Heart left ventricle (tissue), 16 donors: ENCODE measurements around the gene MAP2K5. TPM values are rescaled to one million over a fixed set of nuclear protein-coding genes. Genes with fewer than 3 reads are reported as not detected.

Source experiments
- ATAC-seq, 4 donors: fragments of 200-7000 bp; cut with Tn5 transposase; one replicate each; pipeline ENCODE4 v1.9.1; 2020 to 2022; ENCODE audit warnings: moderate library complexity in 4 of 4, mild to moderate bottlenecking in 3 of 4, moderate number of reproducible peaks in 1 of 4
- DNase-seq, 5 donors: peaks; one replicate each; pipeline ENCODE4 v3.0.0-alpha.2; 2020
- H3K27ac ChIP-seq, 12 donors: fragments of 200-600 bp; sonication (generic) in 4 of 12; one replicate each; pipeline versions ENCODE4 v1.5.0 to v1.8.0; 2016 to 2022; ENCODE audit warnings: mild to moderate bottlenecking in 2 of 12
- H3K27me3 ChIP-seq, 9 donors: fragments of 200-600 bp; sonication (generic) in 2 of 9; one replicate each; pipeline versions ENCODE4 v1.5.1 to v1.8.0; 2016 to 2022; ENCODE audit warnings: mild to moderate bottlenecking in 3 of 9
- H3K36me3 ChIP-seq, 9 donors: fragments of 200-600 bp; sonication (generic) in 2 of 9; one replicate each; pipeline versions ENCODE4 v1.5.0 to v1.8.0; 2018 to 2022; ENCODE audit warnings: mild to moderate bottlenecking in 2 of 9
- H3K4me1 ChIP-seq, 12 donors: fragments of 200-600 bp; sonication (generic) in 4 of 12; one replicate each; pipeline versions ENCODE4 v1.5.0 to v1.8.0; 2016 to 2022; ENCODE audit warnings: mild to moderate bottlenecking in 3 of 12
- H3K4me3 ChIP-seq, 12 donors: fragments of 200-600 bp; sonication (generic) in 4 of 12; one replicate each; pipeline versions ENCODE4 v1.5.0 to v1.8.0; 2017 to 2022; ENCODE audit warnings: mild to moderate bottlenecking in 9 of 12, moderate library complexity in 4 of 12
- H3K9me3 ChIP-seq, 12 donors: fragments of 200-600 bp; sonication (generic) in 4 of 12; one replicate each; pipeline versions ENCODE4 v1.5.0 to v1.8.0; 2016 to 2022; ENCODE audit warnings: mild to moderate bottlenecking in 1 of 12
- CTCF ChIP-seq, 12 donors: fragments of 200-600 bp; sonication (generic) in 4 of 12; IDR thresholded peaks; one replicate each; pipeline versions ENCODE4 v1.5.0 to v1.8.0; 2018 to 2022; ENCODE audit warnings: antibody characterized with exemption in 12 of 12, mild to moderate bottlenecking in 5 of 12
- POLR2A ChIP-seq, 2 donors: fragments of 450-650 bp; IDR thresholded peaks; one replicate each; pipeline ENCODE4 v1.6.1; 2017; ENCODE audit warnings: antibody characterized with exemption in 2 of 2, mild to moderate bottlenecking in 2 of 2, moderate library complexity in 2 of 2
- WGBS, 4 donors: extraction: QIAGEN DNeasy Blood & Tissue Kit in 2 of 4; methylation state at CpG; one replicate each; pipeline versions ENCODE4 v1.1.5 to v1.1.7; 2013 to 2018; 5-methylcytosine and 5-hydroxymethylcytosine counted together
- intact Hi-C, 10 donors: fragments of 100-400 bp; cut with DNase I; formaldehyde crosslinking; loops; one replicate each; pipeline versions ENCODE4 v1.11.1 to v1.14.2; 2022
- polyA plus RNA-seq, 2 donors: library from polyadenylated mRNA; stranded (reverse); fragments of 200-250 nt; gene quantifications; one replicate each; pipeline ENCODE4 v1.2.3, GENCODE V29; 2013
- total RNA-seq, 9 donors: library from RNA; depleted of rRNA in 2 of 9; stranded (reverse); fragments of >200 nt in 2 of 9; fragmentation: NEBNext Ultra II Directional in 3 of 9; extraction: Animal tissue kit (Norgen Biotek cat#: 25700) in 3 of 9; gene quantifications; one replicate each; pipeline versions ENCODE4 v1.1.0 to v1.2.4, GENCODE V29; 2016 to 2023
- donor health status: ischemic (EF 13 %, LVEDD 7.1; RV severe dilation, severe dysfunction).
- donor health status: healthy with polysubstance abuse.
- donor health status: DM: no; HTN: yes; CAD: no.
- donor health status: DM: no; HTN: no; CAD: no.
- donor health status: ischemic (EF 25% LVEDD 6.9; RV normal size, moderate dysfunction).
- donor health status: ischemic (EF 25% LVEDD 5.7; RV mildly dilated, moderate dysfunction).
- donor health status: healthy.
- donor health status: DM: yes; HTN: yes; CAD: no.
- donor health status: ischemic (EF 35%, LVEDD 5.7; RV mildly dilated, moderate dysfunction).
- donor health status: nonischemic (EF 11% LVEDD 7.7; RV severe dilation, severe dysfunction).
- donor health status: DM: yes; HTN: yes; CAD: no.
- donor health status: PGD.
- donor health status: ischemic (EF 29% LVEDD 5.4; RV normal size, mild dysfunction).
- donor health status: nonischemic (EF 23%, LVEDD 6.1; RV moderate dilation, normal function).

Gene MAP2K5
- total and polyA plus RNA-seq, 11 donors = 8.1 to 32.0 (median 19.1) TPM

GRCh38 chr15:67506775-67507747 is 35.4 kb upstream of the MAP2K5 start:
- ATAC-seq = no peak

GRCh38 chr15:67508407-67508806 is 34.1 kb upstream of the MAP2K5 start:
- no peak for TF ChIP-seq POLR2A (IDR thresholded peaks at IDR 0.05)
- TF ChIP-seq CTCF (IDR thresholded peaks at IDR 0.05) = no peak
- DNase-seq = no peak
- intact Hi-C loops = no loop called here
- no peak for ATAC-seq
- peaks cover 0 to 6% (median 0%) of the 10 kb centered on the region in 12 donors for H3K4me1 ChIP-seq
- H3K36me3 ChIP-seq = peaks cover 0 to 44% (median 9%) of the 10 kb centered on the region in 9 donors
- WGBS, 4 donors = 89 to 98% (median 94%) methylated on average over 3 of the region's 3 CpGs
- H3K4me3 ChIP-seq = no peak overlapping the region
- H3K27me3 ChIP-seq = no peaks in the 10 kb centered on the region
- no peak overlapping the region for H3K27ac ChIP-seq
- H3K9me3 ChIP-seq = no peaks in the 10 kb centered on the region

More at GRCh38 chr15:67506775-67507747, 35.4 kb upstream of the MAP2K5 start:
- no peak overlapping the region for H3K27ac ChIP-seq
- no peaks in the 10 kb centered on the region for H3K9me3 ChIP-seq
- intact Hi-C loops = no loop called here
- H3K36me3 ChIP-seq = peaks cover 0 to 32% (median 2%) of the 10 kb centered on the region in 9 donors
- H3K27me3 ChIP-seq = no peaks in the 10 kb centered on the region
- WGBS, 4 donors = 92 to 95% (median 93%) methylated on average over 11 of the region's 11 CpGs
- no peak overlapping the region for H3K4me3 ChIP-seq
- TF ChIP-seq CTCF (IDR thresholded peaks at IDR 0.05) (no peak), POLR2A (IDR thresholded peaks at IDR 0.05) (no peak)
- no peak for DNase-seq
- peaks cover 0 to 6% (median 0%) of the 10 kb centered on the region in 12 donors for H3K4me1 ChIP-seq

- ATAC-seq (no peak), DNase-seq (no peak)
- Histone ChIP-seq H3K27me3 (no peaks in the 10 kb centered on the region), H3K9me3 (no peaks in the 10 kb centered on the region), H3K27ac (no peak overlapping the region), H3K36me3 (peaks cover 0 to 59% (median 20%) of the 10 kb centered on the region in 9 donors), H3K4me3 (no peak overlapping the region), H3K4me1 (peaks cover 0 to 6% (median 0%) of the 10 kb centered on the region in 12 donors)
- no peak for TF ChIP-seq CTCF (IDR thresholded peaks at IDR 0.05)
- TF ChIP-seq POLR2A (IDR thresholded peaks at IDR 0.05) = no peak
- intact Hi-C loops = loop anchor here in 1 of 10 donors (10.0 kb wide), 1 partner anchor 325 kb away; no protein-coding TSS in a partner anchor
- WGBS, 4 donors = 89 to 96% (median 96%) methylated on average over 4 of the region's 4 CpGs
Observed at GRCh38 chr15:67509918-67510317, 32.6 kb upstream of the MAP2K5 start.

- H3K27ac ChIP-seq = no peak overlapping the region
- intact Hi-C loops = loop anchor here in 1 of 10 donors (10.0 kb wide), 1 partner anchor 324 kb away; no protein-coding TSS in a partner anchor
- no peak overlapping the region for H3K4me3 ChIP-seq
- WGBS, 4 donors = 93 to 96% (median 95%) methylated on average over 7 of the region's 7 CpGs
- TF ChIP-seq POLR2A (IDR thresholded peaks at IDR 0.05) (no peak), CTCF (IDR thresholded peaks at IDR 0.05) (no peak)
- no peaks in the 10 kb centered on the region for H3K27me3 ChIP-seq
- peaks cover 0 to 67% (median 24%) of the 10 kb centered on the region in 9 donors for H3K36me3 ChIP-seq
- H3K4me1 ChIP-seq = peaks cover 0 to 6% (median 0%) of the 10 kb centered on the region in 12 donors
- no peak for ATAC-seq
- no peaks in the 10 kb centered on the region for H3K9me3 ChIP-seq
- DNase-seq = no peak
Observed at GRCh38 chr15:67510597-67511190, 31.8 kb upstream of the MAP2K5 start.
